Adrenal gland (tissue), 5 donors: Measurements from ENCODE around the gene GNPDA2.

Experiments used
- POLR2A ChIP-seq, 2 donors: fragments of 450-650 bp; IDR thresholded peaks; one replicate each; pipeline ENCODE4 v1.6.1; 2017; ENCODE audit warnings: antibody characterized with exemption in 2 of 2, mild to moderate bottlenecking in 2 of 2, moderate library complexity in 1 of 2
- TF ChIP-seq, protein P1 (sequence below), 6 experiments: fragments of 450-650 bp in 4 of 6; fragments of 200-600 bp in 2 of 6; sonication (generic) in 1 of 6; IDR thresholded peaks; 1 replicate in 5 of 6; 2 replicates in 1 of 6; pipeline versions ENCODE4 v1.5.1 to v1.8.0; 2016 to 2021; ENCODE audit warnings: antibody characterized with exemption in 6 of 6, mild to moderate bottlenecking in 2 of 6, moderate library complexity in 1 of 6
- donor health status: DM: no; HTN: no; CAD: no.

DNA sequence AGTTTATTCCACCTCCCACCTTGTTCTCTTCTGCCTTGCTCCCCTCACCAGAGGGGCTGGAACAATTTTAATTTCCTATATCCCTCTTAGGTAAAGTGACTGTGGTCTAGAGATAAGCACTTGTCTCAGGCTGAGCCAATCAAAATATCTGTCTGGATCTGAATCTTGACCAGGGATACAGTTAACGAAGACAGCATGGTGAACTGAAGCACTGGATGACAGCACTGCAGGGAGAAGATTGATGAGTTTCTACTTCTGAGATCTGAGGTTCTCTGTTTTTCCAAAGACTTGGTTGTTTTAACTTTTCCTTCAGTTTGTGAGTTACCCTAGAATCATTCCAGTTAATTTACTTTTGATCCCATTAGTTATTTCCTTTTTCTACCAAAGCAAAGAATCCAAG, 13.2 kb downstream of the GNPDA2 start:
- TF ChIP-seq, protein P1, sequence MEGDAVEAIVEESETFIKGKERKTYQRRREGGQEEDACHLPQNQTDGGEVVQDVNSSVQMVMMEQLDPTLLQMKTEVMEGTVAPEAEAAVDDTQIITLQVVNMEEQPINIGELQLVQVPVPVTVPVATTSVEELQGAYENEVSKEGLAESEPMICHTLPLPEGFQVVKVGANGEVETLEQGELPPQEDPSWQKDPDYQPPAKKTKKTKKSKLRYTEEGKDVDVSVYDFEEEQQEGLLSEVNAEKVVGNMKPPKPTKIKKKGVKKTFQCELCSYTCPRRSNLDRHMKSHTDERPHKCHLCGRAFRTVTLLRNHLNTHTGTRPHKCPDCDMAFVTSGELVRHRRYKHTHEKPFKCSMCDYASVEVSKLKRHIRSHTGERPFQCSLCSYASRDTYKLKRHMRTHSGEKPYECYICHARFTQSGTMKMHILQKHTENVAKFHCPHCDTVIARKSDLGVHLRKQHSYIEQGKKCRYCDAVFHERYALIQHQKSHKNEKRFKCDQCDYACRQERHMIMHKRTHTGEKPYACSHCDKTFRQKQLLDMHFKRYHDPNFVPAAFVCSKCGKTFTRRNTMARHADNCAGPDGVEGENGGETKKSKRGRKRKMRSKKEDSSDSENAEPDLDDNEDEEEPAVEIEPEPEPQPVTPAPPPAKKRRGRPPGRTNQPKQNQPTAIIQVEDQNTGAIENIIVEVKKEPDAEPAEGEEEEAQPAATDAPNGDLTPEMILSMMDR (IDR thresholded peaks at IDR 0.05) = no peak
- no peak for TF ChIP-seq POLR2A (IDR thresholded peaks at IDR 0.05)
